ENCODE data around the gene PACSIN1.

Gene PACSIN1

DNA sequence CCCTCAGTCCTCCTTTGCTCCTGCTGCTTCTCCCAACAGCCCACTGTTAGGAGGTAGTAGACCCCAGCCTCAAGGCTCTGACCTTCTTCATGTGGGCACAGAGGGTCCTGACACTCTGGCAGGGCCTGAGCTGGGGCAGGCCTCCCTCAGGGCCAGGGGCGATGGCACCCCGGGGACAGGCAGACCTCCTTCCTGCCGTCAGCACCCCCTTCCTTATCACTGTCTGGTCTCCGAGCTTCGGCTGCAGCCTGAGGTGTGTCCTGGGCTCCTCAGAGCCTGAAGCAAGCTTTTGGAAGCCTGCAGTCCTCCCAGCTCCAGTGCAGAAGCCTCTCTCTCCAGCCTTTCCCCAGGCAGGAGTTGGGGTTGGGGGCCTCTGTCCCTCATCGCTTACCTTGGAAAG is 68.3 kb downstream of the PACSIN1 start (continued):
- TF ChIP-seq, protein P1, sequence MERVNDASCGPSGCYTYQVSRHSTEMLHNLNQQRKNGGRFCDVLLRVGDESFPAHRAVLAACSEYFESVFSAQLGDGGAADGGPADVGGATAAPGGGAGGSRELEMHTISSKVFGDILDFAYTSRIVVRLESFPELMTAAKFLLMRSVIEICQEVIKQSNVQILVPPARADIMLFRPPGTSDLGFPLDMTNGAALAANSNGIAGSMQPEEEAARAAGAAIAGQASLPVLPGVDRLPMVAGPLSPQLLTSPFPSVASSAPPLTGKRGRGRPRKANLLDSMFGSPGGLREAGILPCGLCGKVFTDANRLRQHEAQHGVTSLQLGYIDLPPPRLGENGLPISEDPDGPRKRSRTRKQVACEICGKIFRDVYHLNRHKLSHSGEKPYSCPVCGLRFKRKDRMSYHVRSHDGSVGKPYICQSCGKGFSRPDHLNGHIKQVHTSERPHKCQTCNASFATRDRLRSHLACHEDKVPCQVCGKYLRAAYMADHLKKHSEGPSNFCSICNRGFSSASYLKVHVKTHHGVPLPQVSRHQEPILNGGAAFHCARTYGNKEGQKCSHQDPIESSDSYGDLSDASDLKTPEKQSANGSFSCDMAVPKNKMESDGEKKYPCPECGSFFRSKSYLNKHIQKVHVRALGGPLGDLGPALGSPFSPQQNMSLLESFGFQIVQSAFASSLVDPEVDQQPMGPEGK (CRISPR knock-in tag; IDR thresholded peaks at IDR 0.05; ENCODE audit: borderline replicate concordance), result no peak
- no peak for TF ChIP-seq ZNF70 (CRISPR knock-in tag; IDR thresholded peaks at IDR 0.05)

DNA sequence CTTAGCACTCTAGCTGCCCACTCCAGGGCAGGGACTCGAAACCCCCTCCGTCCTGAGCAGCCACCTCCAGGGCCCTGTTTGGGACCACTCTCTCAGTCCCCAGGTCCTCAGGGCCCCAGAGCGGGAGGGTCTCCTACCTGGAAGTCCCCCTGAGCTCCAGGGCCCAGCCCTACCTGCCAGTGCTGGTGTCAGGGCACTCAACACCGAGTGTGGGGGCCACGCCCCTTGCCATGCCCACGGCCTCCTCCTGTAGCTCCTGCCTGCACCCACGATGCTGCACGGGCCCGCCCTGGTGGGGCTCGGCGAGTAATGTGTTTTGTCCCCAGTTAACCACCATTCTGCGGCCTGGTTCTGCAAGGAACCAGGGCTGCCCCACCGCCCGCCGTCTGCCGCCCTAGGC is 68.8 kb downstream of the PACSIN1 start:
- TF ChIP-seq, protein P2, sequence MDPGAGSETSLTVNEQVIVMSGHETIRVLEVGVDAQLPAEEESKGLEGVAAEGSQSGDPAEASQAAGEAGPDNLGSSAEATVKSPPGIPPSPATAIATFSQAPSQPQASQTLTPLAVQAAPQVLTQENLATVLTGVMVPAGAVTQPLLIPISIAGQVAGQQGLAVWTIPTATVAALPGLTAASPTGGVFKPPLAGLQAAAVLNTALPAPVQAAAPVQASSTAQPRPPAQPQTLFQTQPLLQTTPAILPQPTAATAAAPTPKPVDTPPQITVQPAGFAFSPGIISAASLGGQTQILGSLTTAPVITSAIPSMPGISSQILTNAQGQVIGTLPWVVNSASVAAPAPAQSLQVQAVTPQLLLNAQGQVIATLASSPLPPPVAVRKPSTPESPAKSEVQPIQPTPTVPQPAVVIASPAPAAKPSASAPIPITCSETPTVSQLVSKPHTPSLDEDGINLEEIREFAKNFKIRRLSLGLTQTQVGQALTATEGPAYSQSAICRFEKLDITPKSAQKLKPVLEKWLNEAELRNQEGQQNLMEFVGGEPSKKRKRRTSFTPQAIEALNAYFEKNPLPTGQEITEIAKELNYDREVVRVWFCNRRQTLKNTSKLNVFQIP (CRISPR knock-in tag; IDR thresholded peaks at IDR 0.05; ENCODE audit: borderline replicate concordance, low read depth), result no peak
- TF ChIP-seq, protein P3, sequence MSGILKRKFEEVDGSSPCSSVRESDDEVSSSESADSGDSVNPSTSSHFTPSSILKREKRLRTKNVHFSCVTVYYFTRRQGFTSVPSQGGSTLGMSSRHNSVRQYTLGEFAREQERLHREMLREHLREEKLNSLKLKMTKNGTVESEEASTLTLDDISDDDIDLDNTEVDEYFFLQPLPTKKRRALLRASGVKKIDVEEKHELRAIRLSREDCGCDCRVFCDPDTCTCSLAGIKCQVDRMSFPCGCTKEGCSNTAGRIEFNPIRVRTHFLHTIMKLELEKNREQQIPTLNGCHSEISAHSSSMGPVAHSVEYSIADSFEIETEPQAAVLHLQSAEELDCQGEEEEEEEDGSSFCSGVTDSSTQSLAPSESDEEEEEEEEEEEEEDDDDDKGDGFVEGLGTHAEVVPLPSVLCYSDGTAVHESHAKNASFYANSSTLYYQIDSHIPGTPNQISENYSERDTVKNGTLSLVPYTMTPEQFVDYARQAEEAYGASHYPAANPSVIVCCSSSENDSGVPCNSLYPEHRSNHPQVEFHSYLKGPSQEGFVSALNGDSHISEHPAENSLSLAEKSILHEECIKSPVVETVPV (CRISPR knock-in tag; IDR thresholded peaks at IDR 0.05), result no peak
- TF ChIP-seq, protein P1 (CRISPR knock-in tag; IDR thresholded peaks at IDR 0.05; ENCODE audit: borderline replicate concordance), result no peak
- TF ChIP-seq TCF4 (CRISPR knock-in tag; IDR thresholded peaks at IDR 0.05; ENCODE audit: borderline replicate concordance) (no peak), ZNF8 (CRISPR knock-in tag; IDR thresholded peaks at IDR 0.05) (no peak), ARNTL (CRISPR knock-in tag; IDR thresholded peaks at IDR 0.05; ENCODE audit: borderline replicate concordance, low read depth) (no peak), RARB (CRISPR knock-in tag; IDR thresholded peaks at IDR 0.05) (no peak), SNAI2 (CRISPR knock-in tag; IDR thresholded peaks at IDR 0.05) (no peak), BACH2 (CRISPR knock-in tag; IDR thresholded peaks at IDR 0.05; ENCODE audit: borderline replicate concordance) (no peak), PPARA (CRISPR knock-in tag; IDR thresholded peaks at IDR 0.05; ENCODE audit: borderline replicate concordance) (no peak), ZNF565 (CRISPR knock-in tag; conservative IDR thresholded peaks at IDR 0.05; ENCODE audit: low read depth) (no peak), OSR1 (CRISPR knock-in tag; IDR thresholded peaks at IDR 0.05) (no peak), ZC3H10 (CRISPR knock-in tag; IDR thresholded peaks at IDR 0.05) (no peak), ZFP30 (CRISPR knock-in tag; IDR thresholded peaks at IDR 0.05) (no peak), GLIS3 (CRISPR knock-in tag; IDR thresholded peaks at IDR 0.05) (no peak), ZFP3 (CRISPR knock-in tag; IDR thresholded peaks at IDR 0.05) (no peak)
- ATAC-seq, result no peak

DNA sequence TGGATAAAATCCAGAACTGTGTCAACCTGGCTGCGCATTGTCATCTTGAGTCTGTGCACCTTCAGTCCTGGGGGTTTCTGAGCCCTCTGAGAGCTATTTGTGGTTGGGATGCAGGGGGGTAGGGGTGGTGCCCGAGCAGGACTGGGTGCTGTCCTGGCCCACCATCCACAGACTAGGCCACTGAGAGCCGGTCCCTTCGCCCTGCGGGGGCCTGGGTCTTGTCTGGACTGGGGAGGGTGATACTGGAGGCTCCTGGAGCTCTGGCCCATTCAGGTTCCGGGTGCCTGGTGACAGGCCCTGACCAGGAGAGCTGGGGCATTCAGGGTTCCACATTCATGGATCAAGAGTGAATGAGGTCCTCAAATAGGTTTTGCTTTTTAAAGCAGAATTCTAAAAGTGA is 69.3 kb downstream of the PACSIN1 start:
- no peak for ATAC-seq
- no peak for TF ChIP-seq SNAI2 (CRISPR knock-in tag; IDR thresholded peaks at IDR 0.05)
- no peak for TF ChIP-seq CSDC2 (CRISPR knock-in tag; IDR thresholded peaks at IDR 0.05)
- no peak for TF ChIP-seq ZNF70 (CRISPR knock-in tag; IDR thresholded peaks at IDR 0.05)
- TF ChIP-seq ZNF8 (CRISPR knock-in tag; IDR thresholded peaks at IDR 0.05), result no peak

DNA sequence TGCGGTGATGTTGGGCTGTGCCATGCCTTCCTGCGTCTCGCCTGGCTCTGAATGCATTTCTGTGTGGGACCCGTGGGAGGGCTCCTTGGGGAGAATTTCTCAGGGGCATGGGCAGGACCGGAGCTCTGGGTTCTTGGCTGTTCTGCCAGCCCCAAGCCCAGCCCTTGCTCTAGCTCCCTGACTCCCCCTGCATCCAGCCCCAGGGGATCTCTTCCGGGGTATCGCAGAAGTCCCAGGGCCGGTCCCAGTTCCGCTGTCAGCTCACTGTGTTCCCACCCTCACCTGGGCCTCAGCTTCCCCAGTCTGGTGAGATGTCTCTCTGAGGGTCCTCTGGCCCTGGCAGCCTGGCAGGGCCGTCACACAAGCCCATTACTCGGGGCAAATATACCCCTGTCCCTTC is 69.8 kb downstream of the PACSIN1 start:
- ATAC-seq, result no peak
- TF ChIP-seq CSDC2 (CRISPR knock-in tag; IDR thresholded peaks at IDR 0.05), result no peak
- TF ChIP-seq BACH2 (CRISPR knock-in tag; IDR thresholded peaks at IDR 0.05; ENCODE audit: borderline replicate concordance), result no peak
- TF ChIP-seq, protein P4, sequence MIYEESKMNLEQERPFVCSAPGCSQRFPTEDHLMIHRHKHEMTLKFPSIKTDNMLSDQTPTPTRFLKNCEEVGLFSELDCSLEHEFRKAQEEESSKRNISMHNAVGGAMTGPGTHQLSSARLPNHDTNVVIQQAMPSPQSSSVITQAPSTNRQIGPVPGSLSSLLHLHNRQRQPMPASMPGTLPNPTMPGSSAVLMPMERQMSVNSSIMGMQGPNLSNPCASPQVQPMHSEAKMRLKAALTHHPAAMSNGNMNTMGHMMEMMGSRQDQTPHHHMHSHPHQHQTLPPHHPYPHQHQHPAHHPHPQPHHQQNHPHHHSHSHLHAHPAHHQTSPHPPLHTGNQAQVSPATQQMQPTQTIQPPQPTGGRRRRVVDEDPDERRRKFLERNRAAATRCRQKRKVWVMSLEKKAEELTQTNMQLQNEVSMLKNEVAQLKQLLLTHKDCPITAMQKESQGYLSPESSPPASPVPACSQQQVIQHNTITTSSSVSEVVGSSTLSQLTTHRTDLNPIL (CRISPR knock-in tag; IDR thresholded peaks at IDR 0.05; ENCODE audit: low read depth), result no peak
- TF ChIP-seq ZNF70 (CRISPR knock-in tag; IDR thresholded peaks at IDR 0.05), result no peak
- TF ChIP-seq, protein P3 (CRISPR knock-in tag; IDR thresholded peaks at IDR 0.05), result no peak
- no peak for TF ChIP-seq ISL1 (CRISPR knock-in tag; IDR thresholded peaks at IDR 0.05)
- no peak for TF ChIP-seq OSR1 (CRISPR knock-in tag; IDR thresholded peaks at IDR 0.05)
- no peak for TF ChIP-seq PPARA (CRISPR knock-in tag; IDR thresholded peaks at IDR 0.05; ENCODE audit: borderline replicate concordance)
- TF ChIP-seq, protein P2 (CRISPR knock-in tag; IDR thresholded peaks at IDR 0.05; ENCODE audit: borderline replicate concordance, low read depth), result no peak
- no peak for TF ChIP-seq TOX (CRISPR knock-in tag; IDR thresholded peaks at IDR 0.05; ENCODE audit: borderline replicate concordance)
- TF ChIP-seq GLIS3 (CRISPR knock-in tag; IDR thresholded peaks at IDR 0.05), result no peak
- TF ChIP-seq, protein P1 (CRISPR knock-in tag; IDR thresholded peaks at IDR 0.05; ENCODE audit: borderline replicate concordance), result no peak
- no peak for TF ChIP-seq ZC3H10 (CRISPR knock-in tag; IDR thresholded peaks at IDR 0.05)
- no peak for TF ChIP-seq ZFP30 (CRISPR knock-in tag; IDR thresholded peaks at IDR 0.05)
- no peak for TF ChIP-seq ARNTL (CRISPR knock-in tag; IDR thresholded peaks at IDR 0.05; ENCODE audit: borderline replicate concordance, low read depth)
- TF ChIP-seq ESRRG (CRISPR knock-in tag; IDR thresholded peaks at IDR 0.05), result no peak
- no peak for TF ChIP-seq ZNF565 (CRISPR knock-in tag; conservative IDR thresholded peaks at IDR 0.05; ENCODE audit: low read depth)

Data from SK-N-SH treated with all-trans-retinoic acid at 6 μM for 48 hours (cell line).